VCaP (cell line): ENCODE results near the gene ALDOC.

ENCODE experiments used
- H3K27ac ChIP-seq: fragments of 450-650 bp; 2 replicates; pipeline ENCODE4 v1.5.1; 2017
- CTCF ChIP-seq: fragments of 450-650 bp; conservative IDR thresholded peaks from 2 replicates; pipeline ENCODE4 v1.5.1; 2017; ENCODE audit warnings: mild to moderate bottlenecking, moderate library complexity

Gene ALDOC

GRCh38 chr17:28545141-28545503 is 31.6 kb downstream of the ALDOC start:
- no peak for TF ChIP-seq CTCF
- no peak overlapping the region for H3K27ac ChIP-seq

DNA sequence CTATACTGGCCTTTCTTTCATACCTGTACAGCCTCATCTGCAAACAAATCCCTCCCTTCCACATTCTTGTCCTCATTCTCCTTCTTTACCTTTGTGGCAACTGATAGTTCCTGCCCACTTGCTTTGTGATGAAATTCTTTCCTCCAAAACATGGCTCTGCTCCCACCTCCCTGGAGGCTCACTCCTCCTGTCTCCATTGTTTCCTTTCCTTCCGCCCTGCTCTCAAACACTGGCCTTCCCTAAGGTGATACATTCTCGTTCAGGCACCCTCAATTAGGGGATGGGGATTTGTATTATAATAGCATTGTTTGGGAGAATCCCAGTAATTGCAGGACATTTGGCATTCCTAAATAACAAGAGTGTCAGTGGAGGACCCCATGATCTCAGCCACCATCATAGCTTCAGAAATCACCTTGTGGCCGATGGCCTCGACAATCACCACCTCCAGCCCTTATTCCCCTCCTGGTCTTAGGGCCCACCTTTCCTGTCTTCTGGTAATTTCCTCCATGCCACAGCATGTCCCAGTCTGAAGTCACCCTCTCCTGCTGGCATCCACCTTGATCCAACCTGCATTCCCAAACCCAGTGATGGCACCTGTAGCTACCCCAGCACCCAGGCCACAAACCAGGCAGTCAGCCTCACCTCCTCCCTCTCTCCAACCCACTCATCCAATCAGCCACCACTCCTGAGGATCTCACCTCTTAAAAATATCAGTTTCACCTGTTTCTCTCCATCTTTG is 32.1 kb downstream of the ALDOC start:
- TF ChIP-seq CTCF = no peak
- no peak overlapping the region for H3K27ac ChIP-seq

GRCh38 chr17:28541439-28541838 is 35.3 kb downstream of the ALDOC start:
- no peak overlapping the region for H3K27ac ChIP-seq
- TF ChIP-seq CTCF = no peak

GRCh38 chr17:28540231-28540630 is 36.5 kb downstream of the ALDOC start:
- H3K27ac ChIP-seq = peak overlapping the region; percentile 40
- no peak for TF ChIP-seq CTCF

GRCh38 chr17:28538296-28538895 is 38.3 kb downstream of the ALDOC start:
- H3K27ac ChIP-seq = no peak overlapping the region
- TF ChIP-seq CTCF = no peak

DNA sequence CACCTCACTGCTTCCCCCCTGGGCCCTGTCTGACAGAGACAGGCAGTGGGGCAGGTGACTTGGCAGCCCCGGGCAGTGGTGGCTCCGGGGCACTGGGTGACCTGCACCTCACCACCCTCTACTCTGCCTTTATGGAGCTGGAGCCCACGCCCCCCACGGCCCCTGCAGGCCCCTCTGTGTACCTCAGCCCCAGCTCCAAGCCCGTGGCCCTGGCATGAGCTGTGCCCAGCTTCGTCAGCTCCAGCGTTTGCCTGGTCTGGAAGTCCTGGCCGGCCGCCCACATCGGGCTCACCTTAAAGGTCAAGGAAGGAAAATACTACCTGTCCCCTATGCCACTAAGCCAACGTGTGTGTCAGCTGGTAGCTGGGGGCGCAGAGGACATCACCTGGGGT is 39.5 kb downstream of the ALDOC start:
- peak overlapping the region; percentile 47; the same call in 1 of the 2 replicates for H3K27ac ChIP-seq
- TF ChIP-seq CTCF = no peak

- TF ChIP-seq CTCF = no peak
Observed at GRCh38 chr17:28536532-28537218, 40.0 kb downstream of the ALDOC start.

More at GRCh38 chr17:28536532-28537218, 40.0 kb downstream of the ALDOC start:
- H3K27ac ChIP-seq = peak overlapping the region; percentile 47; the same call in 1 of the 2 replicates
